Dermis microvascular lymphatic vessel endothelial cell (primary cell): ENCODE measurements around the gene ARHGAP15. TPM values are rescaled to one million over a fixed set of nuclear protein-coding genes. Genes with fewer than 3 reads are reported as not detected.

Source experiments
- DNase-seq, 2 donors: peaks; one replicate each; pipeline versions ENCODE4 v3.0.0 to v3.0.0-alpha.2; 2010; ENCODE audit warnings: low read depth in 2 of 2
- total RNA-seq: library from RNA; depleted of rRNA; stranded (reverse); fragments of >200 nt; gene quantifications from 2 replicates; pipeline ENCODE4 v1.2.1, GENCODE V29; 2014

The ARHGAP15 gene
- total RNA-seq, 1 donor from 2014 or later = under 0.01 TPM

GRCh38 chr2:143169105-143169504, 39.9 kb downstream of the ARHGAP15 start:
- no peak for DNase-seq

GRCh38 chr2:143171817-143172216, 42.6 kb downstream of the ARHGAP15 start:
- no peak for DNase-seq

DNA sequence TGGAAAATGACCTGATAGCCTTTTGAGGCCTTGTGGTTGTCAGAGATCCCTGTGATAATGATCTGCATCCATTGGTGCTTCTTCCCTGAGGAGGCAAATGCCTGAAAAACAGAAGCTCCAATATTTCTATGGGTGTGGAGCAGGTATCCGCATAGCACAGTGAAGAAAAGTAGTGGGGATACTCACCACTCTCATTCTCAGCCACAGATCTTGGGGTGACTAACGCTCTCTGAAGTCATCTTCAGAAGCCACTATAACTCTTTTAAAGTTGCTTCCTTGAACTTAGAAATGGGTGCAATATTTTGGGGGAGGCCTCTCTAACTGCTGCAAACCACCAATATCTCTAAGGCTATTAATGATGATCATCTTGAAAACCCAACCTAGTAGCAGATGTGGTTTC, 46.2 kb downstream of the ARHGAP15 start:
- DNase-seq = no peak

GRCh38 chr2:143176606-143177005, 47.4 kb downstream of the ARHGAP15 start:
- DNase-seq = no peak

DNA sequence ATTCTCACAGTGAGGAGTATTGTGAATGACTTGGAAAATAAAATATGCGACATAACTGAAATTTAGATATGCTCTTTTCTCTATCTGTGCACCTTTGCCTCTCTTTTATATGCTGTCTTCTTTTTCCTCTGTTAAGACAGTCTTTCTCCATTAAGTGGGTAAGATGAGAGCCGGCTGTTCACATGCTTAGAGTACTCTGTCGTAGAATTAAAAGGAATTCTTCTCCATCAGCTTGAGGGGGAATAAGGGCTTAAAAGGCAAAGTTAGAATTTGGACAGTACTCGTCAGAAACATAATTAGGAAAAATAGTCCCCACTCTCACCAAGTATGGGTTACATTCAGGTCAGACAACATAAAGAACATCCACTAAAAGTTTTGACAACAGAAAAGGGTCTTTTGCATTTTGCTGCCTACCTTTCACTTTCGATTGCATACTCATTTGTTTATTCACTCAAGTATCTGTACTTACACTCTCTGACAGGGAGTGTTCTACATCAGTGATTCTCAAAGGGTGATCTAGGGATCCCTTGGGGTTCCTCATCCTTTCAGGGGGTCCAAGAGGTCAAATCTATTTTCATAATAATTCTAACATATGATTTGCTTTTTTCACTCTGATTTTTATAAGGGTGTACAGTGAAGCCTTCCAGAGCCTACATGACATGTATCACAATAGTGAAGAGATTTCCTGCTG, 48.0 kb downstream of the ARHGAP15 start:
- DNase-seq = no peak

GRCh38 chr2:143181494-143181893, 52.3 kb downstream of the ARHGAP15 start:
- no peak for DNase-seq

DNA sequence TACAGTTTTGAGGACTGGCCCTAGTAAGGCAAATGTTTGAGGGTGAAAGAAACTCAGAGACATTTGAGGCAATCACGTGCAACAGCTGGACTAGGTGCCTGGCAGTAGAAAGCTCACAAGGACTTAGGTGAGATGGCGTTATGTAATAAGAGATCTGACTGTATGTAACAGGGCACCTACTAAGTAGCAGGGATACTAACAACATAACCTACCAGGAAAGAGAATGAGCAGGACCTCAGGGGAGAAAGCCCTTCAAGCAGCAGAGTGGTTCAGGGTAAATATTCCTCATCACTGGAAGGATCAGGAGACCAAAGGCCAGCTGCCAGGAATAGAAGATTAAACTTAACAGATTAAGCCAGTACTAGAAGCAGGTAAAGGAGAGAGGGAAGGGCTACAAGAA, 53.4 kb downstream of the ARHGAP15 start:
- DNase-seq = no peak

DNA sequence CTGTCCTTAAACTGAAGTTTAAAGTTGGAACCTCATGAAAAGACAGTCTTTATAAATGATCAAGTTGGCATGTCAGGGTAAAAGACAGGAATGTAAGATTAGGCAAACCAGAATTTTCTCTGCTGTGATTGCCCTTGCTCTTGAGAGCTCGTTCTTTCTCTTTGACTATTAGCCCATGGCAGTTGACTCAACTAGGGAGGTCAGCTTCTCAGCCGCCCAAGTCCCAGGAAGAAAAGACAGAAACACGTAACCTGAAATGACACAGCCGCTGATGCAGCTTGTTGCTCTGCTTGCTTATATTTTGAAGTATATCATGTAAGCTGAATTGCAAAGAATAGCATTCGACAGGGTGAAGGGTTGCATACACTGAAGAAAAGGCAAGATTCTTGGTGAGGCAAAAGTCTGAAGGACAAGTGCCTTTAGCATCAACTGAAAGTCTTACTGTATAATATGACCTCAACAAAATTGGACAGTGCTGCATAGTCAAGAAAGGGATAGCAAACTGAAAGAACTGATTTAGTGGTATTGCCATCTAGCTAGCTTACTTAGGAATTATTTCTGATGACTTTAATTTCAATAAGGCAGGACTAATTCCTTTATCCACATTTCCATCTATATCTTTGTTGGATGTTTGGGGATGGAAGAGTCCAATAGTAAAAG, 54.7 kb downstream of the ARHGAP15 start:
- DNase-seq = no peak

- no peak for DNase-seq
These were observed 57.7 kb downstream of the ARHGAP15 start for GRCh38 chr2:143186876-143187275.

- DNase-seq = no peak
These were observed 61.2 kb downstream of the ARHGAP15 start for GRCh38 chr2:143190431-143190830.

DNA sequence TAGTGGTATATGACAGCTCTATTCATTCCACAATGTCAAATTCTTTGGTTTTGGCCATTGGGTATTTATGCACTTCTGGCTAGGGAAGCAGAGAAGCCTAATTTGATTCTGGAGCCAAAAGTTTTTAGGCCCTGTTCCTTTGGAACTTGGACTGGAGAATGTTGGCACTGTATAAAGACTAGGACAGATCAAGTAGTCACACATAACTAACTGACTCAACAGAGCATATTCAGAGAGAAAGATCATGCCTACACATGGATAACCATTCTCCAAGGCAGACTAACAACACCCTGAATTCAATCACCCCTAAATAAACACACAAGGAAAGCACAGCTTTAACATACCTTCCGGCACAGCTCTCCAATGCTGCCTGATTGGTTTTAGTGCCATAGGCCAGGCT, 62.9 kb downstream of the ARHGAP15 start:
- no peak for DNase-seq

DNA sequence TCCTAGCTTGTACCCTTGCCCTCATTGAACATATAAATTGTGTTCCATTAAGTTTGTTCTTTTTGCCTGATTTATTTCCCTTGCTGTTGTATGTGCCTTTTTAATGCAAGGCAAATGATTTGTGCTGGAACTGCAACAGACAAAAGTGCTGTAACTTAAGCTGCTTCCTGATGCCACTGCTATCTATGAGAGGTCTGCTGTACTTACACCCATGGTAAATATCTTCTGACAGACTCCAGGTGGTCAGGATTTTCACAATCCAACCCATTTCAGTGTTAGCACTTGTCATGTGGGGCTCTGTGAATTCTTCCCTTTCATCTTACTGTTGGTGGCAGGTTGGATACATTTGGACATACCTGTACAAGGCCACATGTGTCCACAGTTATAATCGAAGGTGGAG, 63.5 kb downstream of the ARHGAP15 start:
- DNase-seq = no peak

GRCh38 chr2:143193121-143193520, 63.9 kb downstream of the ARHGAP15 start:
- DNase-seq = no peak

DNA sequence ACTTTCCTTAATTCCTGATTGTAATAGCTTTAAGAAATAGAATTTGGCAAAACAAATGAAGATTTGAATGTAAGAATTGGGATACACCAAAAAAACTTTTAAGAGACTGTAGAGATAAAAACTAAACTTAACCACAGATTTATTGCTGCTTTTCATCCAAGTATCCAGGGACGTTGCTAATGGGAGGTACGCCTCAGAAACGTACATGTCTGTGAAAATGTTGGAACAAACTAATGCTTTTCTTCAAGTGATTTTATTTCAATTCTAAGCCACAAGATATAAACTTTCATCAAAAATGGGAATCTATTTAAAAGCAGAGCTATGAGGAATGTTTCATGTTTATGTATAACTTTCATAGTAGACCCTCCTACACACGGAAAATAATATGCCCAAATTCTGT, 66.3 kb downstream of the ARHGAP15 start:
- no peak for DNase-seq

DNA sequence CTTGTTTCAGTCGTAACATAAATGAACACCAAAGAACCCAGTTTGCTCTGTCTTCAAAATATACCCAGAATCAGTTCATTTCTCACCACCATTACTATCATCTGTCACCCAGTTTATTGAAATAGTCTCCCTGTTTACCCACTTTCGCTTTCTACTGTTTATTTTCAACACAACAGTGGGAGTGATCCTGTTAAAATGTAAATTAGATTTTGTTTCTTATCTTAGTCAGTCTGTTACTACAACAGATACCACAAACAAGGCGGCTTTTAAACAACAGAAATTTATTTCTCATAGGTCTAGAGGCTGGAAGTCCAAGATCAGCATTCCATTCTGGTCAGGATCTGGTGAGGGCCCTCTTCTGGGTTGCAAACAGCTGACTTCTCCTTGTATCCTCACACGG, 74.8 kb downstream of the ARHGAP15 start:
- no peak for DNase-seq

- DNase-seq = no peak
These were observed 76.0 kb downstream of the ARHGAP15 start for GRCh38 chr2:143205106-143205764.

- no peak for DNase-seq
These were observed 80.6 kb downstream of the ARHGAP15 start for GRCh38 chr2:143209570-143210445.

GRCh38 chr2:143210446-143210819, 81.2 kb downstream of the ARHGAP15 start:
- DNase-seq = no peak

- DNase-seq = no peak
These were observed 88.4 kb downstream of the ARHGAP15 start for GRCh38 chr2:143217512-143218115.

- DNase-seq = no peak
These were observed 89.4 kb downstream of the ARHGAP15 start for GRCh38 chr2:143218621-143219020.

GRCh38 chr2:143219266-143219665, 90.0 kb downstream of the ARHGAP15 start:
- DNase-seq = no peak
